ENCODE data around the gene CCDC188.

DNA sequence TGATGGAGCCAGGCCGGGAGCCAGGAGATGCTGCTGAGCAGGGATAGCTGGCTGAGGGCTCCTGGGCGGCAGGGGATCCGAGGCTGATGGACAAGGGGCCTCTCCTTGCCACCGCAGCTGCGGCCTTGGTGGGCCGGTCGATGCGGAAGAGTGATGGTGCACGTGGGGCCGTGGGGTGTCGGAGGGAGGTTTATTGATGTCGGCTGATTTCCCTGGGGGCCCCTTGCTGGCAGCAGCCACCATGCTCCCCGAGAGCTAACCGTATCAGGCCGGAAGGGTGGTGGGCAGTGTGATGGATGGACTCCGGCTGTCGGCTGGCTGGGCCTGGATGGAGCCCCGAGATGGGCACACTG lies 31.0 kb upstream of the CCDC188 start:
- TF ChIP-seq, protein P1, sequence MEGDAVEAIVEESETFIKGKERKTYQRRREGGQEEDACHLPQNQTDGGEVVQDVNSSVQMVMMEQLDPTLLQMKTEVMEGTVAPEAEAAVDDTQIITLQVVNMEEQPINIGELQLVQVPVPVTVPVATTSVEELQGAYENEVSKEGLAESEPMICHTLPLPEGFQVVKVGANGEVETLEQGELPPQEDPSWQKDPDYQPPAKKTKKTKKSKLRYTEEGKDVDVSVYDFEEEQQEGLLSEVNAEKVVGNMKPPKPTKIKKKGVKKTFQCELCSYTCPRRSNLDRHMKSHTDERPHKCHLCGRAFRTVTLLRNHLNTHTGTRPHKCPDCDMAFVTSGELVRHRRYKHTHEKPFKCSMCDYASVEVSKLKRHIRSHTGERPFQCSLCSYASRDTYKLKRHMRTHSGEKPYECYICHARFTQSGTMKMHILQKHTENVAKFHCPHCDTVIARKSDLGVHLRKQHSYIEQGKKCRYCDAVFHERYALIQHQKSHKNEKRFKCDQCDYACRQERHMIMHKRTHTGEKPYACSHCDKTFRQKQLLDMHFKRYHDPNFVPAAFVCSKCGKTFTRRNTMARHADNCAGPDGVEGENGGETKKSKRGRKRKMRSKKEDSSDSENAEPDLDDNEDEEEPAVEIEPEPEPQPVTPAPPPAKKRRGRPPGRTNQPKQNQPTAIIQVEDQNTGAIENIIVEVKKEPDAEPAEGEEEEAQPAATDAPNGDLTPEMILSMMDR (IDR thresholded peaks at IDR 0.05; ENCODE audit: low read length): no peak
- TF ChIP-seq EZH2 (IDR thresholded peaks at IDR 0.05; ENCODE audit: borderline replicate concordance, low read length): no peak

All from OCI-LY1 (cell line).